GM19025 (cell line): ENCODE results near the gene POLR2H.
"Not testable (repeated sequence)": the region's sequence is repeated elsewhere in the genome, so short reads cannot be mapped to it uniquely, and the experiment has no call there.

Source experiments
- ATAC-seq: cut with Tn5 transposase; IDR thresholded peaks from one replicate; pipeline ENCODE4 v1.9.1; 2021; ENCODE audit warnings: mild to moderate bottlenecking, low read depth, moderate library complexity; ENCODE audit not compliant: unreplicated experiment

POLR2H gene

DNA sequence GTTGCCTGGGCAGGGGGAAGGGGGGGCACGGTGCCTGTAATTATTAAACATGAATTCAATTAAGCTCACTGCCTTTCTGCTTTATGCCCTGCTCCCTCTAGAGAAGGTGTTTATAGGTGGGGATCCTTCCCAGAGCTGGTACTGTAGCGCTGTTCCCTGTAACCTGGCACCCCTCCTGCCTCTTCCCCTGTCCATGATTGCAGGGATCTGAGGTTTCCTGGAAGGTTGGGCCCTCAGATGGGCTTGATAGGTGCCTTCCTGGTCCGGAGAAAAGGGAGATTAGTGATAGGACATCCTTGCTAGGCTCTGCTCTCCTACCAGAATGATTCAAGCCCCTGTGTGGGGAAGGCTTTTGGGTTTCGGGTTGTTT, 26.2 kb upstream of the POLR2H start:
- ATAC-seq, result no peak

DNA sequence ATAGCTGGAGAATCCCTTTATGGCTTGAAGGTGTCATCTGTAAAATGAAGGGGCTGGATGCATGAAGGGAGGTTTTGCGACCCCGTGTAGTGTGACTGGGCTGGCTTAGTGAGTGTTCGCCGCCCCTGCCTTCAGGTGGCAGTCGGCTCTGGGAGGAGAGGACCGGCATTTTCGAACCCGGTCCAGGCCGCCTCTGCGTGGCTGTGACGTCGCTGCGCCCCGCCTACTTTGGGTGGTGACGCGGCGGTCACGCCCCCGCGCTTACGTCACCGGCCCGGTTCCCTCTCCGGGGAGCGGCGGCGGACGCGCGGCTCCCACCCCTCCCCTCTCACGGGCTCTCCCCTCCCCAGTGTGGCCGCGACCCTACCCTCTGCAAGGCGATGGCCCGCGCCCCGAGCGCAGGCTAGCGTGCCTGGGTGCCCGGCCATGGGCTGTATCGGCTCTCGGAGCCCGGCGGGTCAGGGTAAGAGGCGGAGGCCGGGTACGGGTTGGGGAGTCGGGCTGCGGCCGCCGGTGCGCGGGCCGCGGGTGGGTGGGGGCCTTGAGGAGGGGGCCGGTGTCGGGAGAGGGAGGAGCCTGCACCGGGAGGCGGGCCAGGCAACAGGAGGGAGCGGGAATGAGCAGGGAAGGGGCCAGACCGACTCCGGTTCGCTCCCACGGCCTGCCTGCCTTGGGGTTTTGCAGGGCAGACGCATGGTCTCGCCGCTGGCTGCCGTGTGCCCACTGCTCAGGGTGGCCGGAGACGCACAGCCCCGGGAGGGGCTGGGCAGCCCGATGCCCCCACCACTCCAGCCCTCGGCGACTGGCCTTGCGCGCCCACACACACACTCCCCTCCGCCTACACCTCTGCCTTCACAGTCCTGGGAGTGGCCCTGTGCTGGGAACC, 25.6 kb upstream of the POLR2H start:
- peak; percentile 81 for ATAC-seq

DNA sequence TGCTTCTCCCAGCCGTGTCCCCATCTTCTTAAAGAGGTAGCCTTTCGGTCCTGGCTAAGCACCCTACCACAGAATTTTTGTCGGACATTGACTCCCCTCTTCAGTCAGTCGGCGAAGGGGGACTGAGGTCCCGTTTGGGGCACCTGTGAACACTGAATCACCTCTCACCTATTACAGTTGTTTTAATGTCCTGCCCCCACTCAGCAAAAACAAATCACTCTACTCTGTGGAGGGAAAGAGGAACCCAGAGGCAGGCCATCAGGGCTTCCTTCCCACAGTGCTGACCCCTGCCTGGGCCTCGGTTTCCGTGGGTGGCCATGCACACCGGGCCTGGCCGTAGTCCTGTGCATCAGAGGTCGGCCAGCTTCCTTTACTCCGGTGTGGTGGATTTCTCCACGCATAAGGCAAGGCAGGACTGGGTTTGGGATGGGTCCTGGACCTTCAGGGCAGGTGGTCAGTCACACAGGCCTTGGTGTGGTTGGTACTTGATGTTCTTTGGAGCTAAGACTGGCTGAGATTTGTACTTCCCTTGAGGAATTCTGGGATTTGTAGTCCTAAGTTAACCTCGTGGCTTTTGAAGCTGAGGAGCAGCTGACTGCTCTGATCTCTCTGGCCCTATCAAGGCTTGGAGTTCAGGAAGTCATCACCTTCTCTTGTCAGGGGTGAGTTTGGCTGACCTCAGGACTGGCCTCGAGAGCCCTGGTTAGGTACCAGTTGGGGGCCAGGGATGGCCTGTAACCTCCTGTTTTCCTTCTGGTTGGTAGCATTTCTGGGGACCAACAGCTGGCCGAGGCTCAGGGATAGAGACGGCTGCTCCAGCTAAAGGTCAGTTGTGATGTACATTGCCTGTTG, 24.7 kb upstream of the POLR2H start:
- no peak for ATAC-seq

DNA sequence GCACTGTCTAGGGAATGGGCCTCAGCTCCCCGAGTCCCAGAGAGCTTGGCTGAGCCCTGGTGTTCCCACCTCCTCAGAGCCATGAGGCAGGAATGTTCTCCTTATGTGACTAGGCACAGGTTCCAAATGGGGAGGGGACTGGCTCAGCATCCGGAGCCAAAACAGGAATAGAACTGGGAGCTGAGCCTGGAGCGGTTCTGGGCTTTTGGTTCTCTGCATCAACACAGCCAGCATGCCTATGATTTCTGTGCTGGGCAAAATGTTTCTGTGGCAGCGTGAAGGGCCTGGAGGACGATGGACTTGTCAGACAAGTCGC, 24.2 kb upstream of the POLR2H start, which contains the start of gene FAM131A:
Gene FAM131A, plus strand, starts transcription at position 202 of the 316 bp plus-strand sequence. Its CDS starts 31 bp downstream, at position 233.
- ATAC-seq, result no peak

DNA sequence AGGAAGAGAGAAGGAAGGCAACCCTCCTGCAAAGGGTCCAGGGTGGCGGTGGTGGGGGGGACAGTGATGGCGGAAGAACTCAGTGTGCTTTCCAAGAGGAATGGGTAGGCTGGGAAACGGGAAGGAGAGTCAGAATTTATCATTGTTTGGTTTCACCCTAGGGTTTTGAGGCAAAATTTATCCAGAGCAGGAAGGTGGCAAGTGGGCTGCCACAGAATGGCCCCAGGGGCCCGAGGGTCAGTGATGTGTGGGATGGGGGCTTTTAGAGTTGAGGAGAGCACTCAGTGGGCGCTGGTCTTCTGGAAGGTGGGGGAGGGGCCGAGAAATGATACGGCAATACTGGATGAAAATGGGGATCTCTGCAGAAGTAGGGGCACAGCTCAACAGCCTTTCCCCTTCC, 23.5 kb upstream of the POLR2H start:
- no peak for ATAC-seq

DNA sequence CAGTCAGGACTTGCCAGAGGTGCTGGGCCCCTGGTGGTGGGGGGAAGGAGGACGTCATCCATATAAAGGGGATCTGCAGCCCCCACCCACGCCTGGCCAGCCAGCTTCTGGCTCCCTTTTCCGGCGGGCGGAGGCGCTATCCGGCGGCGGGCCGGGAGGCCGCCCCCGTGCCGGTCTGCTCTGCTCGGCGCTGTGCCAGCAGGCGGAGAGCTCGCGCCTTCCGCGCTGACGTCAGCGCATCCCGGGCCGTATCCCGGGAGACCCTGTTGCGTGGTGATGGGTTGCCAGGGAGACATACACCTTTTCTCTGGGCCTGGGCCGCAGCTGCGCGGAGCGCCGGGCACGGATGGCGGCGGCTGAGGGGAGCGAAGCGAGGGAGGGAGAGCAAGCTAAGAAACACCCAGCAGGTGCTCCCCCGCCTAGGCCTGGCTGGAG, 23.0 kb upstream of the POLR2H start:
- no peak for ATAC-seq

DNA sequence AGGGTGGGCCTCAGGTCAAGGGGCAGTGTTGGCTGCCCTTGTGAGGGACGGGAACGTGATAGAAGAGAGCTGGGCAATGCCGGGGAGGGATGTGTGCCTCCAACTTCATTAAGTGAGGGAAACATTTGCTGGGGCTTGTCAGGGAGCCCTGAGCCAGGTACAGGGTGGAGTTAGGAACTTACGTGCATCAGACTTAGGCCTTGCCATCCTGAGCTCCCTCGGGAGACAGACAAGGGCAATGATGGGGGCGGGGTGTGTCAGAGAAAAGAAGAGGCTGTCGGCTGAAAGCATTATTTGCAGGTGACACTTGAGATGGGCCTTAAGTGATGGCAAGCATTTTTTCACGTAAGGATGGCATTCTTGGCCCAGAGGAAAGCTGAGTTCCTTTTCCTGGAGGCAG, 22.5 kb upstream of the POLR2H start:
- ATAC-seq, result no peak

DNA sequence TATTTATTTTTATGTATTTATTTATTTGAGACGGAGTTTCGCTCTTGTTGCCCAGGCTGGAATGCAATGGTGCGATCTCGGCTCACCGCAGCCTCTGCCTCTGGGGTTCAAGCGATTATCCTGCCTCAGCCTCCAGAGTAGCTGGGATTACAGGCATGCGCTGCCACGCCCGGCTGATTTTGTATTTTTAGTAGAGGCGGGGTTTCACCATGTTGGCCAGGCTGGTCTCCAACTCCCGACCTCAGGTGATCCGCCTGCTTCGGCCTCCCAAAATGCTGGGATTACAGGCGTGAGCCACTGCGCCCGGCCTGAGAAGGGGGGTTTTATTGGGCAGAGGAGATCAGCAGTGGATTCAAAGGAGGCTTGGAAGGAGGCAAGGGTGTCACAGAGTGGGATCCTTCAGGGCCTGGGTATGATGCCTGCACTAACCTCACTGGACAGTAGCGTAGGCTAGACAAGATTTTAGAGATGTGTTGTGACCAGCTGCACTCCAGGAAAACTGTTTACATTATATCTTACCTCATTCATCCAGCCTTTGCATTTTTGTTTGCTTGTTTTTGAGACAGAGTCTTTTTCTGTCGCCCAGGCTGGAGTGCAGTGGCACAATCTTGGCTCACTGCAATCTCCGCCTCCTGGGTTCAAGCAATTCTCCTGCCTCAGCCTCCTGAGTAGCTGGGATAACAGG, 21.9 kb upstream of the POLR2H start:
- ATAC-seq, result not testable (repeated sequence)

DNA sequence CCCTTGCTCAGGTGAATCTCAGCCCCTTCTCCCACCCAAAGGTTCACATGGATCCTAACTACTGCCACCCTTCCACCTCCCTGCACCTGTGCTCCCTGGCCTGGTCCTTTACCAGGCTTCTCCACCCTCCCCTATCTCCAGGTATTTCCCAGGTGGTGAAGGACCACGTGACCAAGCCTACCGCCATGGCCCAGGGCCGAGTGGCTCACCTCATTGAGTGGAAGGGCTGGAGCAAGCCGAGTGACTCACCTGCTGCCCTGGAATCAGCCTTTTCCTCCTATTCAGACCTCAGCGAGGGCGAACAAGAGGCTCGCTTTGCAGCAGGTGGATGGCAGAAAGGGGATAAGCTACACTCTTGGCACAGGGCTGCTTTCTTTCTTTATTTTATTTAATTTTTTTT, 19.6 kb upstream of the POLR2H start:
- no peak for ATAC-seq

DNA sequence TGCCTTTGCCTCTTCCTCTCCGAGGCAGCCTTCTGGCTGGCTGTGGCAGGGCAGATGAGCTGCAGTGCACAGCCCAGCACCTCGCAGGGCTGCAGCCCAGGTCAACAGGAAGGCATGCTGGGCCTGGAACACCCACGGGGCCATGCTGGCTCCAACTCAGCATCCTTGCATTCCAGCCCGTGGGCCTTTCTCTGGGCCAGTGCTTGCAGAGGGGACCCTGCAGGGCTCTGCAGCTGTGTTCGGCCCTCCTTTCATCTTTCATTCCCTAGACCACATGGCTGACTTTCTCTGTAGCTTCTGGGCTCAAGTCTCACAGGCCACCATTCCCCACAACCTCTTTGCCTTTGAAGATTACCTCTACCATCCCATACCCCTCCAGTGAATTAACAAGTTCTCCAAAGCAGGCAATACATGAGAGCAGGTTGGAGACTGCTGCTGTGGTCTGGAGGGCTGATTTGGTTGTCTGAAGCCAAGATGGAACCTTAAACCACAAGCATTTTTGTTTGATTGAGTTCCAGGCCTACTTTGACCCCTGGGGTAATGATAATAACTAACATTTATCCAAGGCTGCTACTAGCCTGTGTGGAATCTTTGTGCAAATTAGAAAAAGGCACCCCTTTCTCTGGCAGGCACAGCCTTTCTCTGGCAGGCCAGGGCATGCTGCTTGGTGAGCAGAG, 18.2 kb upstream of the POLR2H start:
- no peak for ATAC-seq

DNA sequence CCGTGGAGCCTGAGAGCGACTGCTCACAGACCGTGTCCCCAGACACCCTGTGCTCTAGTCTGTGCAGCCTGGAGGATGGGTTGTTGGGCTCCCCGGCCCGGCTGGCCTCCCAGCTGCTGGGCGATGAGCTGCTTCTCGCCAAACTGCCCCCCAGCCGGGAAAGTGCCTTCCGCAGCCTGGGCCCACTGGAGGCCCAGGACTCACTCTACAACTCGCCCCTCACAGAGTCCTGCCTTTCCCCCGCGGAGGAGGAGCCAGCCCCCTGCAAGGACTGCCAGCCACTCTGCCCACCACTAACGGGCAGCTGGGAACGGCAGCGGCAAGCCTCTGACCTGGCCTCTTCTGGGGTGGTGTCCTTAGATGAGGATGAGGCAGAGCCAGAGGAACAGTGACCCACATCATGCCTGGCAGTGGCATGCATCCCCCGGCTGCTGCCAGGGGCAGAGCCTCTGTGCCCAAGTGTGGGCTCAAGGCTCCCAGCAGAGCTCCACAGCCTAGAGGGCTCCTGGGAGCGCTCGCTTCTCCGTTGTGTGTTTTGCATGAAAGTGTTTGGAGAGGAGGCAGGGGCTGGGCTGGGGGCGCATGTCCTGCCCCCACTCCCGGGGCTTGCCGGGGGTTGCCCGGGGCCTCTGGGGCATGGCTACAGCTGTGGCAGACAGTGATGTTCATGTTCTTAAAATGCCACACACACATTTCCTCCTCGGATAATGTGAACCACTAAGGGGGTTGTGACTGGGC, 16.8 kb upstream of the POLR2H start:
- ATAC-seq, result no peak

DNA sequence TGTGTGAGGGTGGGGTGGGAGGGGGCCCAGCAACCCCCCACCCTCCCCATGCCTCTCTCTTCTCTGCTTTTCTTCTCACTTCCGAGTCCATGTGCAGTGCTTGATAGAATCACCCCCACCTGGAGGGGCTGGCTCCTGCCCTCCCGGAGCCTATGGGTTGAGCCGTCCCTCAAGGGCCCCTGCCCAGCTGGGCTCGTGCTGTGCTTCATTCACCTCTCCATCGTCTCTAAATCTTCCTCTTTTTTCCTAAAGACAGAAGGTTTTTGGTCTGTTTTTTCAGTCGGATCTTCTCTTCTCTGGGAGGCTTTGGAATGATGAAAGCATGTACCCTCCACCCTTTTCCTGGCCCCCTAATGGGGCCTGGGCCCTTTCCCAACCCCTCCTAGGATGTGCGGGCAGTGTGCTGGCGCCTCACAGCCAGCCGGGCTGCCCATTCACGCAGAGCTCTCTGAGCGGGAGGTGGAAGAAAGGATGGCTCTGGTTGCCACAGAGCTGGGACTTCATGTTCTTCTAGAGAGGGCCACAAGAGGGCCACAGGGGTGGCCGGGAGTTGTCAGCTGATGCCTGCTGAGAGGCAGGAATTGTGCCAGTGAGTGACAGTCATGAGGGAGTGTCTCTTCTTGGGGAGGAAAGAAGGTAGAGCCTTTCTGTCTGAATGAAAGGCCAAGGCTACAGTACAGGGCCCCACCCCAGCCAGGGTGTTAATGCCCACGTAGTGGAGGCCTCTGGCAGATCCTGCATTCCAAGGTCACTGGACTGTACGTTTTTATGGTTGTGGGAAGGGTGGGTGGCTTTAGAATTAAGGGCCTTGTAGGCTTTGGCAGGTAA, 16.0 kb upstream of the POLR2H start:
- no peak for ATAC-seq

DNA sequence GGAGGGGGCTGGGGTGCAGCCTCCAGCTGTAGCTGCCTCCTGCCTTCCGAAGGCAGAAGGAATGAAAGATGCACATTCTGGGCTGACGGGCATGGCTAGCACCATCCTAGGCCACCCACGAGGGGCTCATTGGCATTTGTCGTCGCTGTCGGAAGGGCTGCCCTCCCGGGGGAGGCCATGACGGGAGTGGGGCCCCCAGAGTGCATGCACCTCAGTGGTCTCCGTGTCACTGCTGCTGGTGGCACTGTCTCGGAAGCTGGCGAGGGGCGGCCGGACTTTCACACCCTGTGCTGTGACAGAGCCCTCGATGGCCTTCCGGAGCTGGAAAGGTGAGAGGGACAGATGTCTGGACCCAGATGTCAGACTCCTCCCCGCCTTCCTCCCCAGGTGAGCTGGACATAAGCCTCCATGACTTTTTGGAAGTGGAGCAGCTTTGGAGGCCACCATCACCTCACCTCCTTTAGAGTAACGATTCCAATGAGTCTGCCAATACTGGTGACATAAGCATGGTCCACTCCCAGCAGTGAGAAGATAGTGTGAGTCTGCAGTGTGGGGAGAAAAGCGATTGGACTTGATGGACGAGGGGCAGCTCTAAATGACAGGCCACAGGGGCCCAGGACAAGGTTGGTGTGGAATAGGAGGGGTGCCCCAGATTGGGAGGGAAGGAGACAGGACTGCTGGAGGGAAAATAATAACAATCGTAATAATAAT, 14.9 kb upstream of the POLR2H start:
- no peak for ATAC-seq

DNA sequence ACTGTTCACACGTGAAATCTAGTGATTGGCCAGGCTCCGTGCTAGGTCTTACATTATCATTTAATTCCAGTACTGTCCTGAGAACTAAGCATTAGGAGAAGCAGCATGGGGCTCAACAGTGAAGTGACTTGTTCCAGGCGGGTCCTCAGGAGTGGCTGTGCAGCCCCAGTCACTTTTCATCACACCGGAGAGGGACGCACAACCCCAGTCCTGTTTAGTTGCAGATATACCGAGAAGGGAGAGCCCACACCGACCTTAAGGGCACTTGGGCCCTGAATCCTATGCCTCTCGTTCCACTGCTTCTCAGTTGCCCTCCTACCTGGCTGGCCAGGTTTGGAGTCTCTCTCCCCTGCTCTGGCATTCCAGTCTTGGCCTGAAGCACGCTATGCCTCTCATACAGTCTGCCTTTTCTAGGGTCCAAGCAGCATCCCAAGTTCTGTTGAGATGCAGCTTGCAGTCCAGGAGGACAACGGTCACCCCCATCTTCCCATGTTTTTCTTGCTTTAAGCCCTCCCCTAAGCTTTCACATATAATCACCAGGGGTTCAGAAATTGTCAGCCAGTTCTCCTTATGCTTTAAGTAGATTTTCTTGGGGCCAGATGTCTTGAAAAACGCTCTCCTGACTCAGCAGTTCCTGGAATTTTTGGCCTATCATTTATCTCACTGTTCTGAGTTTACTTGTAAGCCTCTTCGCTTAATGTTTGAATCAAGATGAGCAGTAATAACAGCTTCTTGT, 14.0 kb upstream of the POLR2H start:
- no peak for ATAC-seq

DNA sequence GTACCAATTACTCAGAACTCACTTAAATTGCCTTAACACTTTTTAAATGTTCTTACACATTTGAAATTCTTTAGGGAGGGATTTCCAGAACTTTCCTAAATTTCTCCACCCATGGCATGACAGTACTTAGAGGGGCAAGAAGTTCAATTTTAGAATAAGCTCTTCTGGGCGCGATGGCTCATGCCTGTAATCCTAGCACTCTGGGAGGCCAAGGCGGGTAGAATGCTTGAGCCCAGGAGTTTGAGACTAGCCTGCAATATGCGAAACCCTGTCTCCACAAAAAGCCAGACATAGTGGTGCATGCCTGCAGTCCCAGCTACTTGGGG, 13.5 kb upstream of the POLR2H start:
- ATAC-seq, result no peak

DNA sequence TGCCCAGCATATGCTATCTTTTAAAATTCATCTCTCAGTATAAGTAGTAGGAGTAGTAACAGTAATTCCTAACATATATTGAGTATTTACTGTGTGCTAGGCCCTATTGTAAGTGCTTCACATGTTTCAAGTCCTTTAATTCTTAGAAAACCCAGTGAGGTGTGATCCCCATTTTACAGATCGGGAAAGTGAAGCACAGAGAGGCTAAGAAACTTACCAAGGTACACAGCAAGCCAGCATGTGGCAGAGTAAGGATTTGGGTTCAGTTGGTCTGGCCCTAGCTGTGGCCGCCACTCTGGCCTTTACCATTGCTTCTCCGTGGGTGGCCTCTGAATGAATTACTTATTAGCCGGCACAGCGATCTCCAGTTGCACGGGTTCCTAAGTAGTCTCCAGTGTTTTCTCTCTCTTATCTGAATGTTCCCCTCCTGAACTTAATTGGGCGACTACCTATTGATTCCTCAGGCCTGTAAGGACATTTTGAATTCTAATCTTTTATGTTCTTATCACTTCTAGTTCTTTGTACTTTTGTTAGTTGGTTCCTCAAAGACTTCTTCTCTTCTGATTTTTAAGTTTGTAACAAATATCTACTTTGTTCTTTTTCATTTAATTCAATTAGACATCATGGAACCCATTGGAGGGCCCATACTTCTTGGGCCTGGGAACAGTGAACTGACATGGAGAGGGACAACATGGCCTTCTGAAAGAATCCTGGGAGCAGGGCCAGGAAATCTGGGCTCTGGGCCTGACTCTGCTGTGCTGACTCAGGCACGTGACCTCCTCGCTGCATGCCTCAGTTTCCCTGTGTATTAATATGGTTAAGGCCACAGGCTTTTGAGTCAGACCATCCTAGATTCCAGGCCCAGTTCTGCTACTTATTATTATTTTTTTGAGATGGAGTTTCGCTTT, 11.7 kb upstream of the POLR2H start:
- no peak for ATAC-seq

DNA sequence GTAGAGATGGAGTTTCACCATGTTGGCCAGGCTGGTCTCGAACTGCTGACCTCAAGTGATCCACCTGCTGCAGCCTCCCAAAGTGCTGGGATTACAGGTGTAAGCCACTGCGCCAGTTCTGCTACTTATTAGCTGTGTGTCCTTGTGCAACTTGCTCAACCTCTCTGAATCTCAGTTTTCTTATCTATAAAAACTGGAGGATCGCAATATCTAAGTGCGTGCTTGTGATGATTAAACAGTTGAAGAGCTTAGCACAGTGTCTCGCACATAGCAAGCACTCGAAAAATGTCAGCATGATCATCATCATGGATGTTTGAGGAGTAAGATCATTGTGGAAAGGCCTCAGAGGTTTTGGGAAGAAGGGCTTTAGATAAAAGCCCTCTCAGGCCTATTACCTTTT, 10.9 kb upstream of the POLR2H start:
- ATAC-seq, result no peak
